H54 (cell line): ENCODE data around the gene MYOG.

Experiments
- DNase-seq: peaks from one replicate; pipeline ENCODE4 v3.0.0; 2011; ENCODE audit warnings: low spot score, mixed read lengths; ENCODE audit not compliant: insufficient read length
- FAIRE-seq: peaks from 3 replicates; lab custom pipeline; 2011; peaks lifted over from hg19 to GRCh38; lab: Jason Lieb, UNC
- POLR2A ChIP-seq: IDR thresholded peaks from 2 replicates; pipeline ENCODE4 v1.6.1; 2011; ENCODE audit warnings: low read depth, mild to moderate bottlenecking, low read length

Gene MYOG

DNA sequence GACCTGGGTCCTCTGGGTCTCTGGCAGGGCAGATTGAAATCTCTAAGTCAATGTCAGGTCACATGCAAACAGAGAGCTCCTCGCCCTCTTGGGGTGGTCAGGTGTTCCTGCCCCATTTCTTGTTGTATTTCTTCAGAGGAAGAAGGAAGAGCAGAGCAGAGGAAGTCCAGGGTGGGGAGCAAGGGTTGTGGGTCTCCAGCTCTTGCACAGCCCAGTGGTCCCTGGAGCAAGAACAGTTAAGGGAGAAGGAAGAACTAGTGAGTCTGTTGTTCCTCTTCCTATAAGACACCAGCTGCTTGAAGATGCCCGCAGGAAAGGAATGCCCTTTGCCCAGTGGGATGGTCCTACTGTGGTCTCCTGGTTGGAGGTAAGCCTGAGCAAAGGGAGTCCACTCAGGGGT lies 26.3 kb downstream of the MYOG start:
- TF ChIP-seq POLR2A, result no peak
- DNase-seq (no peak), FAIRE-seq (no peak)

DNA sequence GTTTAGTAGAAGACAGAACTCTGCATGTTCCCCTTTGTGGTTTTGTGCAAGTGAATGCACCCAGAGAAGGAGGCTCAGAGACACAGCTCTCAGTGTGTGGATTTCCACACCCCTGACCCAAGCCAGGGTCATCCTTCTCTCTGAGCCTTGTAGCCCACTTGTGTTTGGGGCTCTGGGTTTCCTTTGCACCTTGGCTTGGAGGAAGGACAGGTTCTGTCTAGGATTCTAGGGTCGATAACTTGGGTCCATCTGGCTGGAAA lies 27.2 kb downstream of the MYOG start:
- no peak for TF ChIP-seq POLR2A
- DNase-seq, result no peak
- no peak for FAIRE-seq

- DNase-seq (no peak), FAIRE-seq (no peak)
- no peak for TF ChIP-seq POLR2A
These were observed 27.7 kb downstream of the MYOG start for GRCh38 chr1:203057911-203058675.

GRCh38 chr1:203056516-203056915 lies 29.3 kb downstream of the MYOG start:
- no peak for FAIRE-seq
- TF ChIP-seq POLR2A, result no peak
- no peak for DNase-seq

GRCh38 chr1:203056012-203056411 lies 29.8 kb downstream of the MYOG start:
- no peak for FAIRE-seq
- no peak for DNase-seq
- TF ChIP-seq POLR2A, result no peak

DNA sequence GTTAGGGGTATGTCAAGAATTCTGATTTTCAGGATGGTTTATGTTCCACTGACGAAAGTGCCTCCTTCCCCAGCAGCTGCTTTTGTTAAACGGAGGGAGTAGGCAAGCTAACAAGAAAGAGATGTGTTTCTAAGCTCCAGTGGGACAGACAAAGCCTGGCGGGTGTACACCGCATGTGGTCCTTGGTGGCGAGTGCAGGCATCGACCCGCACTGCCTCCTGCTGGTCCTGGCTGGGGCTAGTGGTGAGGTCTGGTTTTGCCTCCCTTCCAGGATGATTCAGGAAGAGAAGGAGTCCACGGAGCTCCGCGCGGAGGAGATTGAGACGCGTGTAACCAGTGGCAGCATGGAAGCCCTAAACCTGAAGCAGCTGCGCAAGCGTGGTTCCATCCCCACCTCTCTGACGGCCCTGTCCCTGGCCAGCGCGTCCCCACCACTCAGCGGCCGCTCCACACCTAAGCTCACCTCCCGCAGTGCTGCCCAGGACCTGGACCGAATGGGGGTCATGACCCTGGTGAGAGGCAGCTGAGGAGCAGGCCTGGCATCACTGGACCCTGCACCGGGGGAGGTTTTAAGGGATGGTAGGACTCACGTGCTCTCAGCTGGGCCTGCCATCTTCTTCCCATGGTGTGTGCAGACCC lies 30.5 kb downstream of the MYOG start:
- TF ChIP-seq POLR2A, result no peak
- FAIRE-seq, result no peak
- DNase-seq, result no peak

DNA sequence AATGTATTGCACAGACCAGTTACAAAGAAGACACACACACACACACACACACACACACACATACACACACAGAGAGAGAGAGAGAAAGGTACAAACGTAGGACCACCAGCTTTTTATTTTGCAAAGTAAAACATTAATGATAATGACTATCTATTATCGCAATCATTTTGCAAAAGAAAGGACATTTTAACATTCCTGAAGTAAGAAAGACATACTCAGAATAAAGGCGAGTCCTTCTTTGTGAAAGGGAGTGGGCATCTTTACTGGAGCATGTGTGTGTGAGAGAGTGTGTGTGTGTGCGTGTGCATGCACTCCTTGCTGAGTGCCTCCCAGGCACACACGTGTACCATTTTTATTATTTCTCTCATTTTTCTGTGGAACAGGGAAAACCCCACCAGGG lies 31.2 kb downstream of the MYOG start:
- no peak for TF ChIP-seq POLR2A
- FAIRE-seq (no peak), DNase-seq (no peak)

DNA sequence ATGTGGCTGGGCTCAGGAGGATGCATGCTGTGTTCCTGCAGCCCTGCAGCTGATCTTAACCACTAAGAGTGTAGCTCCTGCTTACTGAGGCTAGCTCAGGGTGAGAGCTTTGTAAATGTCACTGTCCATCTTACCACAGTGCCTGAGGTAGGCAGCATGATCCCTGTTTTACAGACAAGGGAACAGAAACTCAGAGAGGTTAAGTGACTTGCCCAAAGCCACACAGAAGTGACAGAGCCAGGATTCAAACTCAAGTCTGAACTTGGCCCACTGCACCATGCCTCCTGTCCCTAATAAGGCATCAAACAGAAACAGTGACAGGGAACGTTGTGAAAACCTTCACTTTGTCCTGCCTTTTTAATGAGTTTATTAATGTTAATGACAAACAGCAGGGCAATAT lies 31.6 kb downstream of the MYOG start:
- FAIRE-seq (no peak), DNase-seq (no peak)
- no peak for TF ChIP-seq POLR2A

DNA sequence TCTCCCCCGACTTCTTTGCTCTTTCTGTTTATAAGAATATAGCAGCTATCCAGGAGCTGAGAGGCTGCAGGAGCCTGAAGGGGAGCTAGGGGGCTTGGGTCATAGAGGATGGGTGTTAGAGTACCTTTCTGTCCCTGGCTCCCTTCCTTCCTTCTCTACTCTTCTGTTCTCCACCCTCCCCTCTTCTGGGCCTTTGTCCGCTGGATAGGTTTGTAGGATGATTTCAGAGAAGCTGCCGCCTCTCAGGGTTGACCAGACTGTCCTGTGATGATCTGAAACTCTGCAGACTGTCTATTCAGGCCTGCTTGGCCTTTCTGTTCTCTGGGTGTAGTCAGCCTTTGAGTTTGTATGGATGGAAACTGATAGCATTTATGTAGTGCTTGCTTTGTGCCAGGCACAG lies 33.2 kb downstream of the MYOG start:
- DNase-seq, result no peak
- FAIRE-seq, result no peak
- TF ChIP-seq POLR2A, result no peak

DNA sequence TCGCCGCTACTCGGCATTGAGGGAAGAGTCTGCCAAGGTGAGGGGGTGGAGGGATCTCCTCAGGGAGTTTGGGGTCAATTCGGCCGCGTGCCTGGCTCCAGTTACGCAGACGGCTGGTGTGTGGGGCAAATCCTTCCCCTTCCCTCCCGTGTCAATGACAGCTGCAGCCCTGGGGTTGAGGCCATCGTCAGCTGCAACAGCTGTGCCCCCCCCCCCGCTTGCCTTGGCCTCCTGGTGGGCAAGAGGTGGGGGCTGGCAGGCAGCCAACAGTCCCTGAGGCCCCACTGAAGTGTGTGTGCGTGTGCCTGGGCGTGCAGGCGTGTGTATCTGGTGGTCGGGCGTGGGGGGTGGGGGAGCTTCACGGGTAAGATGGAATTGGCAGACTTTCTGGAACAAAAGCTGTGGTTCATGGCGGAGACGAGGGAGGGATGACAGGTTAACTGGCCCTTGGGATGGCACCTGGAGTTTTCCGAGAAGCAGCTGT lies 33.9 kb downstream of the MYOG start:
- DNase-seq, result no peak
- no peak for TF ChIP-seq POLR2A
- no peak for FAIRE-seq

DNA sequence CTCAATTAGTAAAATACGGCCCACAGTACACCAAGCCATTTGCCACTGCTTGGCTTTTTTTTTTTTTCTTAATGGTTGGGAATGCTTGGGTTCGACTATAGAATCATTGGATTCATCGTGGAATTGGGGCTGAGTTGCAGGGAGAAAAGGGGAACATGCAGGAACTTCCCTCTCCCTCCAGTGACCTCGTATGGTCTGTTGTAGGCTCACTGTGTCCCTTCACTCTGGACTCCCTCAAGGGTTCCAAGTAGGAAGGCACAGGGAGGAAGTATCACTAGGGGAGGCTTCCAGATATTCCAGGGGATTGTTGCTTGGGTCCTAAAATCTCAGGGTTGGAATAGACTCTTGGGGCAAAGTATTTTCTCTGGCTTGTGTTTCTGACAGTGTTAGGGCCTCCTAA lies 35.0 kb downstream of the MYOG start:
- DNase-seq (no peak), FAIRE-seq (no peak)
- no peak for TF ChIP-seq POLR2A

- no peak for FAIRE-seq
- no peak for DNase-seq
- TF ChIP-seq POLR2A, result no peak
These were observed 36.1 kb downstream of the MYOG start for GRCh38 chr1:203049576-203050180.

GRCh38 chr1:203049077-203049476 lies 36.7 kb downstream of the MYOG start:
- no peak for DNase-seq
- FAIRE-seq, result no peak
- TF ChIP-seq POLR2A, result no peak

GRCh38 chr1:203048555-203049051 lies 37.2 kb downstream of the MYOG start:
- no peak for TF ChIP-seq POLR2A
- no peak for DNase-seq
- FAIRE-seq, result no peak

- FAIRE-seq (no peak), DNase-seq (no peak)
- TF ChIP-seq POLR2A, result no peak
These were observed 37.7 kb downstream of the MYOG start for GRCh38 chr1:203048086-203048485.
